Progenitor cell of endocrine pancreas (in vitro differentiated cells): Measurements from ENCODE around the gene RIBC1. TPM values are rescaled to one million over a fixed set of nuclear protein-coding genes. Genes with fewer than 3 reads are reported as not detected.

ENCODE experiments used
- DNase-seq: peaks from one replicate; pipeline ENCODE4 v3.0.0; 2021; ENCODE audit warnings: low spot score; ENCODE audit not compliant: unreplicated experiment
- H3K27ac Mint-ChIP-seq: 2 replicates; pipeline ENCODE4 v1.8.0; 2021; ENCODE audit warnings: mild to moderate bottlenecking, moderate library complexity, mixed read lengths
- H3K27me3 Mint-ChIP-seq: 2 replicates; pipeline ENCODE4 v1.8.0; 2021; ENCODE audit warnings: mixed read lengths
- H3K36me3 Mint-ChIP-seq: 2 replicates; pipeline ENCODE4 v1.8.0; 2022; ENCODE audit warnings: mixed read lengths; ENCODE audit not compliant: insufficient read depth
- H3K4me1 Mint-ChIP-seq: 2 replicates; pipeline ENCODE4 v1.8.0; 2021; ENCODE audit warnings: low read depth, mixed read lengths
- H3K4me3 Mint-ChIP-seq: 2 replicates; pipeline ENCODE4 v1.8.0; 2021; ENCODE audit warnings: low read depth, mild to moderate bottlenecking, moderate library complexity, mixed read lengths
- H3K9me3 Mint-ChIP-seq: 2 replicates; pipeline ENCODE4 v1.8.0; 2021; ENCODE audit warnings: low read depth, mixed read lengths
- CTCF ChIP-seq: fragments of 200-600 bp; sonication (generic); IDR thresholded peaks from one replicate; pipeline ENCODE4 v1.5.0; 2021; ENCODE audit warnings: antibody characterized with exemption, mild to moderate bottlenecking; ENCODE audit not compliant: unreplicated experiment
- microRNA-seq: library from miRNA; unstranded; fragments of <30 nt; microRNA quantifications from one replicate; pipeline ENCODE4 v1.1.0, GENCODE V29; 2020; ENCODE audit warnings: borderline number of aligned reads; ENCODE audit not compliant: unreplicated experiment
- total RNA-seq: library from RNA; stranded (reverse); gene quantifications from 2 replicates; pipeline ENCODE4 v1.2.1, GENCODE V29; 2021

The RIBC1 gene
- total RNA-seq, 1 donor from 2014 or later = 3.4 TPM

GRCh38 chrX:53471346-53471745, 48.7 kb downstream of the RIBC1 start:
- peaks cover 12% of the 10 kb centered on the region for H3K9me3 Mint-ChIP-seq

GRCh38 chrX:53474707-53475106, 52.0 kb downstream of the RIBC1 start:
- TF ChIP-seq CTCF = no peak
- no peaks in the 10 kb centered on the region for H3K36me3 Mint-ChIP-seq
- H3K4me3 Mint-ChIP-seq = no peak overlapping the region

More at GRCh38 chrX:53471346-53471745, 48.7 kb downstream of the RIBC1 start:
- H3K4me3 Mint-ChIP-seq = no peak overlapping the region
- H3K27ac Mint-ChIP-seq = no peak overlapping the region
- H3K4me1 Mint-ChIP-seq = no peaks in the 10 kb centered on the region
- H3K27me3 Mint-ChIP-seq = no peaks in the 10 kb centered on the region
- H3K36me3 Mint-ChIP-seq = no peaks in the 10 kb centered on the region
- DNase-seq = no peak
- no peak for TF ChIP-seq CTCF

GRCh38 chrX:53476371-53476770, 53.7 kb downstream of the RIBC1 start:
- TF ChIP-seq CTCF = no peak
- no peak for DNase-seq
- H3K4me1 Mint-ChIP-seq = no peaks in the 10 kb centered on the region
- peaks cover 23% of the 10 kb centered on the region for H3K9me3 Mint-ChIP-seq
- H3K27ac Mint-ChIP-seq = no peak overlapping the region
- no peak overlapping the region for H3K4me3 Mint-ChIP-seq
- no peaks in the 10 kb centered on the region for H3K36me3 Mint-ChIP-seq
- peaks cover 3% of the 10 kb centered on the region for H3K27me3 Mint-ChIP-seq

More at GRCh38 chrX:53474707-53475106, 52.0 kb downstream of the RIBC1 start:
- Mint-ChIP-seq H3K4me1 (no peaks in the 10 kb centered on the region), H3K27ac (no peak overlapping the region), H3K9me3 (peaks cover 23% of the 10 kb centered on the region), H3K27me3 (no peaks in the 10 kb centered on the region)
- DNase-seq = no peak

GRCh38 chrX:53479301-53479700, 56.6 kb downstream of the RIBC1 start:
- TF ChIP-seq CTCF = no peak
- H3K9me3 Mint-ChIP-seq = peaks cover 13% of the 10 kb centered on the region
- peaks cover 3% of the 10 kb centered on the region for H3K27me3 Mint-ChIP-seq
- H3K36me3 Mint-ChIP-seq = no peaks in the 10 kb centered on the region
- H3K4me1 Mint-ChIP-seq = no peaks in the 10 kb centered on the region
- no peak overlapping the region for H3K4me3 Mint-ChIP-seq
- no peak overlapping the region for H3K27ac Mint-ChIP-seq
- no peak for DNase-seq

Small RNA genes lying within 50 kb of the gene (microRNA-seq; reads per million reads assigned to microRNA genes)
- not detected for gene MIR6857

Other genes starting within 250 kb of the RIBC1 start
- 109 and 112 TPM in 2 replicates for gene KDM5C, start 197.7 kb upstream of the RIBC1 start, total RNA-seq
- gene IQSEC2, start 141.3 kb upstream of the RIBC1 start, total RNA-seq = 15.1 and 18.1 TPM in 2 replicates
- gene SMC1A, start 219 bp upstream of the RIBC1 start, total RNA-seq = 72.5 and 75.5 TPM in 2 replicates
- 86.8 and 92.3 TPM in 2 replicates for gene HSD17B10, start 11.5 kb downstream of the RIBC1 start, total RNA-seq